ENCODE data around the gene NHEJ1. TPM values are rescaled to one million over a fixed set of nuclear protein-coding genes. Genes with fewer than 3 reads are reported as not detected.

NHEJ1 gene
- total and polyA plus RNA-seq, 2 of the 13 experiments (the other 11 are each of a cell fraction or from before 2014, with no cell fraction given): 30.0 to 30.7 TPM

DNA sequence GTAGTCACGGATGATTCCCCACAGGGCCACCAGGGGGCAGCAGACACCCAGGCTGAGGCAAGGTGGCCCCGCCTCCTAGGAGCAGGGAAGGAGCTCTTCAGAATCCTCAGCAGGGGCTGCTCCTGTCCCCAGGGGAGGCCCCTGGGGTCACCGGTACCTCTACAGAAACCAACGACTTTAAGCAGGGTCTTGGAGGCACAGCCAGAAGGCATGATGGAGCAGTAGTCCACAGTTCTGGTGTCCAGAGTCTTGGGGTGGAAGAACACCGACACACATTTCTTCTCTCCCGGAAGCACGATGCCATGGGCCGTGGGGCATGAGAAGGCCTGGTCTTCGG is 130.8 kb downstream of the NHEJ1 start (continued):
- TF ChIP-seq, protein P1, sequence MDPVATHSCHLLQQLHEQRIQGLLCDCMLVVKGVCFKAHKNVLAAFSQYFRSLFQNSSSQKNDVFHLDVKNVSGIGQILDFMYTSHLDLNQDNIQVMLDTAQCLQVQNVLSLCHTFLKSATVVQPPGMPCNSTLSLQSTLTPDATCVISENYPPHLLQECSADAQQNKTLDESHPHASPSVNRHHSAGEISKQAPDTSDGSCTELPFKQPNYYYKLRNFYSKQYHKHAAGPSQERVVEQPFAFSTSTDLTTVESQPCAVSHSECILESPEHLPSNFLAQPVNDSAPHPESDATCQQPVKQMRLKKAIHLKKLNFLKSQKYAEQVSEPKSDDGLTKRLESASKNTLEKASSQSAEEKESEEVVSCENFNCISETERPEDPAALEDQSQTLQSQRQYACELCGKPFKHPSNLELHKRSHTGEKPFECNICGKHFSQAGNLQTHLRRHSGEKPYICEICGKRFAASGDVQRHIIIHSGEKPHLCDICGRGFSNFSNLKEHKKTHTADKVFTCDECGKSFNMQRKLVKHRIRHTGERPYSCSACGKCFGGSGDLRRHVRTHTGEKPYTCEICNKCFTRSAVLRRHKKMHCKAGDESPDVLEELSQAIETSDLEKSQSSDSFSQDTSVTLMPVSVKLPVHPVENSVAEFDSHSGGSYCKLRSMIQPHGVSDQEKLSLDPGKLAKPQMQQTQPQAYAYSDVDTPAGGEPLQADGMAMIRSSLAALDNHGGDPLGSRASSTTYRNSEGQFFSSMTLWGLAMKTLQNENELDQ (CRISPR knock-in tag; IDR thresholded peaks at IDR 0.05; ENCODE audit: borderline replicate concordance): 0 out of 2 replicates have a peak, but pooled peaks have one; percentile 43
- TF ChIP-seq FOSL2 (CRISPR knock-in tag; IDR thresholded peaks at IDR 0.05) (peak; percentile 49; the same call in 1 of the 2 replicates), CEBPG (CRISPR knock-in tag; IDR thresholded peaks at IDR 0.05) (0 out of 2 replicates have a peak, but pooled peaks have one; percentile 12), ELF3 (CRISPR knock-in tag; IDR thresholded peaks at IDR 0.05) (0 out of 2 replicates have a peak, but pooled peaks have one; percentile 35), ARHGAP35 (CRISPR knock-in tag; IDR thresholded peaks at IDR 0.05; ENCODE audit: borderline replicate concordance) (no peak), GPN1 (CRISPR knock-in tag; IDR thresholded peaks at IDR 0.05; ENCODE audit: borderline replicate concordance) (no peak), HIVEP1 (CRISPR knock-in tag; IDR thresholded peaks at IDR 0.05) (no peak), FOXO1 (CRISPR knock-in tag; IDR thresholded peaks at IDR 0.05) (no peak), NR1H2 (CRISPR knock-in tag; IDR thresholded peaks at IDR 0.05; ENCODE audit: borderline replicate concordance, low read depth) (no peak), FOXJ3 (CRISPR knock-in tag; IDR thresholded peaks at IDR 0.05; ENCODE audit: borderline replicate concordance) (no peak), ZNF30 (CRISPR knock-in tag; IDR thresholded peaks at IDR 0.05) (no peak), MLLT10 (CRISPR knock-in tag; IDR thresholded peaks at IDR 0.05) (no peak), PAX8 (CRISPR knock-in tag; IDR thresholded peaks at IDR 0.05; ENCODE audit: borderline replicate concordance) (0 out of 2 replicates have a peak, but pooled peaks have one; percentile 54), TBX2 (CRISPR knock-in tag; IDR thresholded peaks at IDR 0.05; ENCODE audit: borderline replicate concordance) (no peak)
- TF ChIP-seq, protein P2, sequence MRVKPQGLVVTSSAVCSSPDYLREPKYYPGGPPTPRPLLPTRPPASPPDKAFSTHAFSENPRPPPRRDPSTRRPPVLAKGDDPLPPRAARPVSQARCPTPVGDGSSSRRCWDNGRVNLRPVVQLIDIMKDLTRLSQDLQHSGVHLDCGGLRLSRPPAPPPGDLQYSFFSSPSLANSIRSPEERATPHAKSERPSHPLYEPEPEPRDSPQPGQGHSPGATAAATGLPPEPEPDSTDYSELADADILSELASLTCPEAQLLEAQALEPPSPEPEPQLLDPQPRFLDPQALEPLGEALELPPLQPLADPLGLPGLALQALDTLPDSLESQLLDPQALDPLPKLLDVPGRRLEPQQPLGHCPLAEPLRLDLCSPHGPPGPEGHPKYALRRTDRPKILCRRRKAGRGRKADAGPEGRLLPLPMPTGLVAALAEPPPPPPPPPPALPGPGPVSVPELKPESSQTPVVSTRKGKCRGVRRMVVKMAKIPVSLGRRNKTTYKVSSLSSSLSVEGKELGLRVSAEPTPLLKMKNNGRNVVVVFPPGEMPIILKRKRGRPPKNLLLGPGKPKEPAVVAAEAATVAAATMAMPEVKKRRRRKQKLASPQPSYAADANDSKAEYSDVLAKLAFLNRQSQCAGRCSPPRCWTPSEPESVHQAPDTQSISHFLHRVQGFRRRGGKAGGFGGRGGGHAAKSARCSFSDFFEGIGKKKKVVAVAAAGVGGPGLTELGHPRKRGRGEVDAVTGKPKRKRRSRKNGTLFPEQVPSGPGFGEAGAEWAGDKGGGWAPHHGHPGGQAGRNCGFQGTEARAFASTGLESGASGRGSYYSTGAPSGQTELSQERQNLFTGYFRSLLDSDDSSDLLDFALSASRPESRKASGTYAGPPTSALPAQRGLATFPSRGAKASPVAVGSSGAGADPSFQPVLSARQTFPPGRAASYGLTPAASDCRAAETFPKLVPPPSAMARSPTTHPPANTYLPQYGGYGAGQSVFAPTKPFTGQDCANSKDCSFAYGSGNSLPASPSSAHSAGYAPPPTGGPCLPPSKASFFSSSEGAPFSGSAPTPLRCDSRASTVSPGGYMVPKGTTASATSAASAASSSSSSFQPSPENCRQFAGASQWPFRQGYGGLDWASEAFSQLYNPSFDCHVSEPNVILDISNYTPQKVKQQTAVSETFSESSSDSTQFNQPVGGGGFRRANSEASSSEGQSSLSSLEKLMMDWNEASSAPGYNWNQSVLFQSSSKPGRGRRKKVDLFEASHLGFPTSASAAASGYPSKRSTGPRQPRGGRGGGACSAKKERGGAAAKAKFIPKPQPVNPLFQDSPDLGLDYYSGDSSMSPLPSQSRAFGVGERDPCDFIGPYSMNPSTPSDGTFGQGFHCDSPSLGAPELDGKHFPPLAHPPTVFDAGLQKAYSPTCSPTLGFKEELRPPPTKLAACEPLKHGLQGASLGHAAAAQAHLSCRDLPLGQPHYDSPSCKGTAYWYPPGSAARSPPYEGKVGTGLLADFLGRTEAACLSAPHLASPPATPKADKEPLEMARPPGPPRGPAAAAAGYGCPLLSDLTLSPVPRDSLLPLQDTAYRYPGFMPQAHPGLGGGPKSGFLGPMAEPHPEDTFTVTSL (CRISPR knock-in tag; IDR thresholded peaks at IDR 0.05; ENCODE audit: borderline replicate concordance): no peak
- TF ChIP-seq, protein P3, sequence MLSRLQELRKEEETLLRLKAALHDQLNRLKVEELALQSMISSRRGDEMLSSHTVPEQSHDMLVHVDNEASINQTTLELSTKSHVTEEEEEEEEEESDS (CRISPR knock-in tag; IDR thresholded peaks at IDR 0.05; ENCODE audit: borderline replicate concordance): no peak
- TF ChIP-seq, protein P4, sequence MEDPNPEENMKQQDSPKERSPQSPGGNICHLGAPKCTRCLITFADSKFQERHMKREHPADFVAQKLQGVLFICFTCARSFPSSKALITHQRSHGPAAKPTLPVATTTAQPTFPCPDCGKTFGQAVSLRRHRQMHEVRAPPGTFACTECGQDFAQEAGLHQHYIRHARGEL (CRISPR knock-in tag; IDR thresholded peaks at IDR 0.05): no peak
- TF ChIP-seq, protein P5, sequence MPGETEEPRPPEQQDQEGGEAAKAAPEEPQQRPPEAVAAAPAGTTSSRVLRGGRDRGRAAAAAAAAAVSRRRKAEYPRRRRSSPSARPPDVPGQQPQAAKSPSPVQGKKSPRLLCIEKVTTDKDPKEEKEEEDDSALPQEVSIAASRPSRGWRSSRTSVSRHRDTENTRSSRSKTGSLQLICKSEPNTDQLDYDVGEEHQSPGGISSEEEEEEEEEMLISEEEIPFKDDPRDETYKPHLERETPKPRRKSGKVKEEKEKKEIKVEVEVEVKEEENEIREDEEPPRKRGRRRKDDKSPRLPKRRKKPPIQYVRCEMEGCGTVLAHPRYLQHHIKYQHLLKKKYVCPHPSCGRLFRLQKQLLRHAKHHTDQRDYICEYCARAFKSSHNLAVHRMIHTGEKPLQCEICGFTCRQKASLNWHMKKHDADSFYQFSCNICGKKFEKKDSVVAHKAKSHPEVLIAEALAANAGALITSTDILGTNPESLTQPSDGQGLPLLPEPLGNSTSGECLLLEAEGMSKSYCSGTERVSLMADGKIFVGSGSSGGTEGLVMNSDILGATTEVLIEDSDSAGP (CRISPR knock-in tag; IDR thresholded peaks at IDR 0.05; ENCODE audit: borderline replicate concordance): 0 out of 2 replicates have a peak, but pooled peaks have one; percentile 58
- TF ChIP-seq, protein P6, sequence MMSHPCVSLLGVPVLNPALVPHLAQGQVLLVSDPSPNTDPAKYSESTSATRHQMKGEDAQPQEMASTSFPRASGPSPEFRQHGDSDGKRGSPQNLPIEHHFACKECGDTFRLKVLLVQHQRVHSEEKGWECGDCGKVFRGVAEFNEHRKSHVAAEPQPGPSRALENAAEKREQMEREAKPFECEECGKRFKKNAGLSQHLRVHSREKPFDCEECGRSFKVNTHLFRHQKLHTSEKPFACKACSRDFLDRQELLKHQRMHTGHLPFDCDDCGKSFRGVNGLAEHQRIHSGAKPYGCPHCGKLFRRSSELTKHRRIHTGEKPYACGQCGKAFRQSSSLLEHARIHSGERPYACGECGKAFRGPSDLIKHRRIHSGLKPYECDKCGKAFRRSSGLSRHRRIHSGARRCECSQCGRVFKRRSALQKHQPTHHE (CRISPR knock-in tag; IDR thresholded peaks at IDR 0.05; ENCODE audit: borderline replicate concordance): no peak

All from HepG2 (cell line).